ENCODE data around the gene GRM7.

DNA sequence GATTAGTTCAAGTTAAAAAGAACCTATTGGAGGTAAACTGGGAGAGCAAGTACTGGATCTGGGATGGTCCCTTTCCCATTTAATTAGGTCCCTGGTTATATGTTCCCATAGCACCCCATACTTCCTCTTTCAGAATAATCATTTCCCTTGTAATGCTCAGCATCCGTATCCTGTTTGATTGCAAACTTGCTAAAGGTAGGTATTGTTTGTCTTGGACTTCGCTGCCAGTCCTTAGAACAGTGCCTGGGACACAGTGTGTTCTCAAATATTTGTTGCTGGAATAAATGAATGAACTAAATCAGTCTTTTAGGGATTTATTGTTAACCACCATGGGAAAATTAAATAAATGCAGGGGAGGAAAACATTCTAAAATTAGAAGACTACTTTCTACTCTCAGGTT is 299.8 kb downstream of the GRM7 start:
- no peak for TF ChIP-seq CTCF (conservative IDR thresholded peaks at IDR 0.05; ENCODE audit: low read depth in 2 of 2)
- TF ChIP-seq EZH2 (IDR thresholded peaks at IDR 0.05; ENCODE audit: low read depth, unreplicated experiment) = no peak
- TF ChIP-seq EZH2phosphoT487 (IDR thresholded peaks at IDR 0.05; ENCODE audit: unreplicated experiment) = no peak
- TF ChIP-seq ZNF331 (CRISPR knock-in tag; IDR thresholded peaks at IDR 0.05; ENCODE audit: low read depth) = no peak
- no peak for TF ChIP-seq POLR2AphosphoS5 (IDR thresholded peaks at IDR 0.05; ENCODE audit: low read depth)
- TF ChIP-seq, protein P1, sequence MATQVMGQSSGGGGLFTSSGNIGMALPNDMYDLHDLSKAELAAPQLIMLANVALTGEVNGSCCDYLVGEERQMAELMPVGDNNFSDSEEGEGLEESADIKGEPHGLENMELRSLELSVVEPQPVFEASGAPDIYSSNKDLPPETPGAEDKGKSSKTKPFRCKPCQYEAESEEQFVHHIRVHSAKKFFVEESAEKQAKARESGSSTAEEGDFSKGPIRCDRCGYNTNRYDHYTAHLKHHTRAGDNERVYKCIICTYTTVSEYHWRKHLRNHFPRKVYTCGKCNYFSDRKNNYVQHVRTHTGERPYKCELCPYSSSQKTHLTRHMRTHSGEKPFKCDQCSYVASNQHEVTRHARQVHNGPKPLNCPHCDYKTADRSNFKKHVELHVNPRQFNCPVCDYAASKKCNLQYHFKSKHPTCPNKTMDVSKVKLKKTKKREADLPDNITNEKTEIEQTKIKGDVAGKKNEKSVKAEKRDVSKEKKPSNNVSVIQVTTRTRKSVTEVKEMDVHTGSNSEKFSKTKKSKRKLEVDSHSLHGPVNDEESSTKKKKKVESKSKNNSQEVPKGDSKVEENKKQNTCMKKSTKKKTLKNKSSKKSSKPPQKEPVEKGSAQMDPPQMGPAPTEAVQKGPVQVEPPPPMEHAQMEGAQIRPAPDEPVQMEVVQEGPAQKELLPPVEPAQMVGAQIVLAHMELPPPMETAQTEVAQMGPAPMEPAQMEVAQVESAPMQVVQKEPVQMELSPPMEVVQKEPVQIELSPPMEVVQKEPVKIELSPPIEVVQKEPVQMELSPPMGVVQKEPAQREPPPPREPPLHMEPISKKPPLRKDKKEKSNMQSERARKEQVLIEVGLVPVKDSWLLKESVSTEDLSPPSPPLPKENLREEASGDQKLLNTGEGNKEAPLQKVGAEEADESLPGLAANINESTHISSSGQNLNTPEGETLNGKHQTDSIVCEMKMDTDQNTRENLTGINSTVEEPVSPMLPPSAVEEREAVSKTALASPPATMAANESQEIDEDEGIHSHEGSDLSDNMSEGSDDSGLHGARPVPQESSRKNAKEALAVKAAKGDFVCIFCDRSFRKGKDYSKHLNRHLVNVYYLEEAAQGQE (IDR thresholded peaks at IDR 0.05; ENCODE audit: unreplicated experiment) = no peak
- TF ChIP-seq NANOG (IDR thresholded peaks at IDR 0.05; ENCODE audit: borderline replicate concordance) = no peak
- no peak for TF ChIP-seq CREB1 (CRISPR knock-in tag; IDR thresholded peaks at IDR 0.05; ENCODE audit: low read depth)
